ENCODE results near the gene ELMOD1.

DNA sequence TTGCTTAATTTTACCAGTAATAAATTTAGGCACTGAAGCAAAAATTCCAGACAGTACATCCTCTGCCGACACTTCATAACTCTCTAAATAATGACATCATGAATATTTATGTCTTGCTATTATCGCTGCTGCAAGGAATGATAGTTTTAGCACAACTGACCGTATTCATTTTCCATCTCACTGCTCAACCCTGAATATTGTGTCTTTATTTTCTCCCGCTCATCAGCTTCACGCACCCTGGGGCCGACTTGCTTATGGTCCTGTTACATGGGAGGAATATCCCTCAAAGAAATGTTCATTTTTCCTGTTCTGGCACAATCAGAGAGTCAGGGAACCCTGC lies 87.7 kb downstream of the ELMOD1 start:
- no peak for TF ChIP-seq GABPA (IDR thresholded peaks at IDR 0.05 in 1 of 2, conservative IDR thresholded peaks at IDR 0.05 in 1 of 2)
- no peak for TF ChIP-seq HNF4G (IDR thresholded peaks at IDR 0.05)
- TF ChIP-seq, protein P1, sequence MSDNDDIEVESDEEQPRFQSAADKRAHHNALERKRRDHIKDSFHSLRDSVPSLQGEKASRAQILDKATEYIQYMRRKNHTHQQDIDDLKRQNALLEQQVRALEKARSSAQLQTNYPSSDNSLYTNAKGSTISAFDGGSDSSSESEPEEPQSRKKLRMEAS (IDR thresholded peaks at IDR 0.05) = no peak
- TF ChIP-seq, protein P2, sequence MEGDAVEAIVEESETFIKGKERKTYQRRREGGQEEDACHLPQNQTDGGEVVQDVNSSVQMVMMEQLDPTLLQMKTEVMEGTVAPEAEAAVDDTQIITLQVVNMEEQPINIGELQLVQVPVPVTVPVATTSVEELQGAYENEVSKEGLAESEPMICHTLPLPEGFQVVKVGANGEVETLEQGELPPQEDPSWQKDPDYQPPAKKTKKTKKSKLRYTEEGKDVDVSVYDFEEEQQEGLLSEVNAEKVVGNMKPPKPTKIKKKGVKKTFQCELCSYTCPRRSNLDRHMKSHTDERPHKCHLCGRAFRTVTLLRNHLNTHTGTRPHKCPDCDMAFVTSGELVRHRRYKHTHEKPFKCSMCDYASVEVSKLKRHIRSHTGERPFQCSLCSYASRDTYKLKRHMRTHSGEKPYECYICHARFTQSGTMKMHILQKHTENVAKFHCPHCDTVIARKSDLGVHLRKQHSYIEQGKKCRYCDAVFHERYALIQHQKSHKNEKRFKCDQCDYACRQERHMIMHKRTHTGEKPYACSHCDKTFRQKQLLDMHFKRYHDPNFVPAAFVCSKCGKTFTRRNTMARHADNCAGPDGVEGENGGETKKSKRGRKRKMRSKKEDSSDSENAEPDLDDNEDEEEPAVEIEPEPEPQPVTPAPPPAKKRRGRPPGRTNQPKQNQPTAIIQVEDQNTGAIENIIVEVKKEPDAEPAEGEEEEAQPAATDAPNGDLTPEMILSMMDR (IDR thresholded peaks at IDR 0.05; ENCODE audit: low read depth, low read length, missing input control) = no peak
- TF ChIP-seq RXRA (IDR thresholded peaks at IDR 0.05) = no peak
- TF ChIP-seq, protein P3, sequence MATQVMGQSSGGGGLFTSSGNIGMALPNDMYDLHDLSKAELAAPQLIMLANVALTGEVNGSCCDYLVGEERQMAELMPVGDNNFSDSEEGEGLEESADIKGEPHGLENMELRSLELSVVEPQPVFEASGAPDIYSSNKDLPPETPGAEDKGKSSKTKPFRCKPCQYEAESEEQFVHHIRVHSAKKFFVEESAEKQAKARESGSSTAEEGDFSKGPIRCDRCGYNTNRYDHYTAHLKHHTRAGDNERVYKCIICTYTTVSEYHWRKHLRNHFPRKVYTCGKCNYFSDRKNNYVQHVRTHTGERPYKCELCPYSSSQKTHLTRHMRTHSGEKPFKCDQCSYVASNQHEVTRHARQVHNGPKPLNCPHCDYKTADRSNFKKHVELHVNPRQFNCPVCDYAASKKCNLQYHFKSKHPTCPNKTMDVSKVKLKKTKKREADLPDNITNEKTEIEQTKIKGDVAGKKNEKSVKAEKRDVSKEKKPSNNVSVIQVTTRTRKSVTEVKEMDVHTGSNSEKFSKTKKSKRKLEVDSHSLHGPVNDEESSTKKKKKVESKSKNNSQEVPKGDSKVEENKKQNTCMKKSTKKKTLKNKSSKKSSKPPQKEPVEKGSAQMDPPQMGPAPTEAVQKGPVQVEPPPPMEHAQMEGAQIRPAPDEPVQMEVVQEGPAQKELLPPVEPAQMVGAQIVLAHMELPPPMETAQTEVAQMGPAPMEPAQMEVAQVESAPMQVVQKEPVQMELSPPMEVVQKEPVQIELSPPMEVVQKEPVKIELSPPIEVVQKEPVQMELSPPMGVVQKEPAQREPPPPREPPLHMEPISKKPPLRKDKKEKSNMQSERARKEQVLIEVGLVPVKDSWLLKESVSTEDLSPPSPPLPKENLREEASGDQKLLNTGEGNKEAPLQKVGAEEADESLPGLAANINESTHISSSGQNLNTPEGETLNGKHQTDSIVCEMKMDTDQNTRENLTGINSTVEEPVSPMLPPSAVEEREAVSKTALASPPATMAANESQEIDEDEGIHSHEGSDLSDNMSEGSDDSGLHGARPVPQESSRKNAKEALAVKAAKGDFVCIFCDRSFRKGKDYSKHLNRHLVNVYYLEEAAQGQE (IDR thresholded peaks at IDR 0.05) = no peak
- no peak for TF ChIP-seq TAF1 (conservative IDR thresholded peaks at IDR 0.05)
- no peak for TF ChIP-seq RAD21 (IDR thresholded peaks at IDR 0.05)
- TF ChIP-seq FOXA1 (IDR thresholded peaks at IDR 0.05) = no peak
- no peak for TF ChIP-seq EGR1 (IDR thresholded peaks at IDR 0.05; ENCODE audit: low read depth in 2 of 2)
- TF ChIP-seq, protein P4, sequence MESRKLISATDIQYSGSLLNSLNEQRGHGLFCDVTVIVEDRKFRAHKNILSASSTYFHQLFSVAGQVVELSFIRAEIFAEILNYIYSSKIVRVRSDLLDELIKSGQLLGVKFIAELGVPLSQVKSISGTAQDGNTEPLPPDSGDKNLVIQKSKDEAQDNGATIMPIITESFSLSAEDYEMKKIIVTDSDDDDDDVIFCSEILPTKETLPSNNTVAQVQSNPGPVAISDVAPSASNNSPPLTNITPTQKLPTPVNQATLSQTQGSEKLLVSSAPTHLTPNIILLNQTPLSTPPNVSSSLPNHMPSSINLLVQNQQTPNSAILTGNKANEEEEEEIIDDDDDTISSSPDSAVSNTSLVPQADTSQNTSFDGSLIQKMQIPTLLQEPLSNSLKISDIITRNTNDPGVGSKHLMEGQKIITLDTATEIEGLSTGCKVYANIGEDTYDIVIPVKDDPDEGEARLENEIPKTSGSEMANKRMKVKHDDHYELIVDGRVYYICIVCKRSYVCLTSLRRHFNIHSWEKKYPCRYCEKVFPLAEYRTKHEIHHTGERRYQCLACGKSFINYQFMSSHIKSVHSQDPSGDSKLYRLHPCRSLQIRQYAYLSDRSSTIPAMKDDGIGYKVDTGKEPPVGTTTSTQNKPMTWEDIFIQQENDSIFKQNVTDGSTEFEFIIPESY (IDR thresholded peaks at IDR 0.05) = no peak
- no peak for TF ChIP-seq SP1 (IDR thresholded peaks at IDR 0.05)
- TF ChIP-seq, protein P5, sequence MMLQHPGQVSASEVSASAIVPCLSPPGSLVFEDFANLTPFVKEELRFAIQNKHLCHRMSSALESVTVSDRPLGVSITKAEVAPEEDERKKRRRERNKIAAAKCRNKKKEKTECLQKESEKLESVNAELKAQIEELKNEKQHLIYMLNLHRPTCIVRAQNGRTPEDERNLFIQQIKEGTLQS (IDR thresholded peaks at IDR 0.05) = no peak
